ENCODE data around the gene CEMIP.

DNA sequence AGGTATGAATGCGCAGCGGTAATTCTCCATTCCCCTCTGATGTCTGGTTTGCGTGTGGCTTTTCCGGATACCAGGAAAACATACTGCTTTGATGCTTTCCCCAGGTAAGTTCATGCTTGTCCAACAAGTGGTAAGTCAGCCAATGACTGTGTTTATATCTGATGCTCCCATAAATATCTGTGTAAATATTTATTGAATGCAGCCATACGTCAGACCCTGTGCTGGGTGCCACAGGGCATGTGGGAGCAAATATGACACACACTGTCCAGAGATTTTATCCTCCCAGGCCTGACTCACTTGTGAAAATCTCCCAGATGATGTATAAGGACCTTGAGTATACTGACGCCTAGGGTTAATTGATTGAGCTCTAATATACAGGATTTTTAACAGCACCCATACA, 29.6 kb upstream of the CEMIP start:
- TF ChIP-seq, protein P1, sequence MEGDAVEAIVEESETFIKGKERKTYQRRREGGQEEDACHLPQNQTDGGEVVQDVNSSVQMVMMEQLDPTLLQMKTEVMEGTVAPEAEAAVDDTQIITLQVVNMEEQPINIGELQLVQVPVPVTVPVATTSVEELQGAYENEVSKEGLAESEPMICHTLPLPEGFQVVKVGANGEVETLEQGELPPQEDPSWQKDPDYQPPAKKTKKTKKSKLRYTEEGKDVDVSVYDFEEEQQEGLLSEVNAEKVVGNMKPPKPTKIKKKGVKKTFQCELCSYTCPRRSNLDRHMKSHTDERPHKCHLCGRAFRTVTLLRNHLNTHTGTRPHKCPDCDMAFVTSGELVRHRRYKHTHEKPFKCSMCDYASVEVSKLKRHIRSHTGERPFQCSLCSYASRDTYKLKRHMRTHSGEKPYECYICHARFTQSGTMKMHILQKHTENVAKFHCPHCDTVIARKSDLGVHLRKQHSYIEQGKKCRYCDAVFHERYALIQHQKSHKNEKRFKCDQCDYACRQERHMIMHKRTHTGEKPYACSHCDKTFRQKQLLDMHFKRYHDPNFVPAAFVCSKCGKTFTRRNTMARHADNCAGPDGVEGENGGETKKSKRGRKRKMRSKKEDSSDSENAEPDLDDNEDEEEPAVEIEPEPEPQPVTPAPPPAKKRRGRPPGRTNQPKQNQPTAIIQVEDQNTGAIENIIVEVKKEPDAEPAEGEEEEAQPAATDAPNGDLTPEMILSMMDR (IDR thresholded peaks at IDR 0.05; ENCODE audit: insufficient read depth, low read length): no peak
- TF ChIP-seq GABPA (IDR thresholded peaks at IDR 0.05; ENCODE audit: low read depth) (no peak), POLR2AphosphoS5 (IDR thresholded peaks at IDR 0.05; ENCODE audit: low read depth) (no peak)

All from HL-60 (cell line).